HG02943 (cell line): ENCODE data around the gene KCNQ1OT1.

Experiments
- ATAC-seq: cut with Tn5 transposase; IDR thresholded peaks from one replicate; pipeline ENCODE4 v1.9.1; 2021; ENCODE audit warnings: mild to moderate bottlenecking, low read depth, moderate library complexity; ENCODE audit not compliant: unreplicated experiment

The KCNQ1OT1 gene

DNA sequence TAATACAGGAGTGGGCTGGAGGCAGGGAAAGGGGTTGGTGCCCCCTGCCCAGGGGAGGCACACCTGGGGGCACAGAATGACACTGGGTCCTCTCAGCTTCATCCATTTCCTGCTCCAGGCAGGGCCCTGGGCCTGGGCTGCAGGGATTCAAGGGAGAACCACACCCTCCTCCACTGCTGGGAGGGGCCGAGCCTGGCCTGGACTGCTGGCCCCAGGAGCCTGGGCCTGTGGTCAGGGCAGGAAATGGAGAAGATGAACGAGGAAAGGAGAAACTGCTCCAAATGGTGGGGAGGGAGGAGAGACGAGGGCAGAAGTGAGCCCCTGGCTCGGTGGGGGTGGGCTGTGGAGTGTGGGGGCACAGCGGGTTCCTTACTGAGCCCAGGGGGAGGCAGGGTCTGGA is 38.1 kb upstream of the KCNQ1OT1 start:
- ATAC-seq: no peak

DNA sequence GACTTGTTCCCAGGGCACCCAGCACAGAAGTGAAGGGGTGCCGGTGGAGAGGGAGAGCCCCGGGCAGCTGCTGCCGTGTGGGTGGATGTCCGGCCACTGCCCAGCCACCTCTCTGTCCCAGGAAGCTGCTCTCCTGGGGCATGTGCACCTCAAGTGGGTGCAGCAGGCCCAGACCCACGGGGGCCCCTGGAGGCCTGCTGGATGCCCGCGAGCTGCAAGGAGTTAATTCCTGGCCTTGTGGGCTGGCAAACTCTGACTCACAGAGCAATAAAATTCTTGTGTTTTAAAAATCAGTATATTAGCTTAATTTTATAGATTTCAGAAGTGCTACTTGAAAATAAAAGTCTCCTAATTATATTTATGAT is 37.4 kb upstream of the KCNQ1OT1 start:
- ATAC-seq: no peak

DNA sequence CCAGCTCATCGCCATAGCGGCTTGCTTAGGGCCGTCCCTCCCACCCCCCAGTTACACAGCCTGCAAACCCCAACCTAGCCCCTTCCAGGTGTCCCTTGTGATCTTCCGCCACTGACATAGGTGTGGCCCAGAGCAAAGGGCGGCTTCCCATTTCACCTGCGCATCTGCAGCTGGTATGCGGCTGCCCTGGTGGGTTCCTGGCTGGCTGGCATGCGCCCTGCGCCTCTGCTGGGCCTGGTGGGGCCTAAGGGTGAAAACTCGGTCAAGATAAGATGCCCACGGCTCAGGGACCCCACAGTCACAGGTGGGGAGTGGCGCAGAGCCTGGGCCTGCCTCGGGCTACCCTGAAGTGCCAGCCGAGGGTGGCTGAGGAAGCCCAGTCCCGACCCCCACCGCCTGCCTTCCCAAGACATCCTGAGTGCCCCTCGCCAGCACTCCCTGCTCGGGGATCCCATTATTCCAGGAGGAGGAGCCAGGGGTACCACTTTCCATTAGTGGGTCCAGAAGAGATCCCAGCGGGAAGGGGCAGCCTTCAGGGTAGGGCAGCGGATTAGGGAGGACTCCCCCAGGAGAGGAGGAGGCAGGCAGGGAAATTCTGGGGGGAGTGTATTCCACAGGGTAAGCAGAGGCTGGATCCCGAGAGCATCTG is 36.9 kb upstream of the KCNQ1OT1 start:
- ATAC-seq: no peak

DNA sequence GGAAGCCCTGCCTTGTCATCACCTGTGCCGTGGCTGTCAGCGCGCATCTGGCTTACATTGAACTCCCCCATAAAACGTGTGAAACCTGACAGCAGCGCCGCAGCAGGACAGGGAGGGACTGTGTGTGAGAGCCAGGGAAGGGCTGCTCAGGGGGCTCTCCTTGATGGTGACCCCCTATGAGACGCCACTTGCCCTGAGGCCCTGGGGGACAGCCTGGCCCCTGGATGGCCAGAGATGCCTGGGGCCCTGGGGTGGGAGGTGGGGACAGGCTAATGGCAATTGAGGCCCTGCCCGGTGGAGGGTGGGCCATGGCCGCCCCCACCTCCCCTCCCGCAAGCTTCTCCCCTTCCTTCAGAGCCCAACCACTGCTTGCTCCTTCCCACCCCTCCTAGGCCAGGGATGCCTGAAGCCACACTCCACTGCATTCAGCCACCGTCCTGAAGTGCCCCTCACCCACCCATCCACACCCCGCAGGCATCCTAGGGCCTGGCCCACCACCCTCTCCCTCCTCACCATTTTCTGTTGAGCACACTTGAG is 35.3 kb upstream of the KCNQ1OT1 start:
- no peak for ATAC-seq

DNA sequence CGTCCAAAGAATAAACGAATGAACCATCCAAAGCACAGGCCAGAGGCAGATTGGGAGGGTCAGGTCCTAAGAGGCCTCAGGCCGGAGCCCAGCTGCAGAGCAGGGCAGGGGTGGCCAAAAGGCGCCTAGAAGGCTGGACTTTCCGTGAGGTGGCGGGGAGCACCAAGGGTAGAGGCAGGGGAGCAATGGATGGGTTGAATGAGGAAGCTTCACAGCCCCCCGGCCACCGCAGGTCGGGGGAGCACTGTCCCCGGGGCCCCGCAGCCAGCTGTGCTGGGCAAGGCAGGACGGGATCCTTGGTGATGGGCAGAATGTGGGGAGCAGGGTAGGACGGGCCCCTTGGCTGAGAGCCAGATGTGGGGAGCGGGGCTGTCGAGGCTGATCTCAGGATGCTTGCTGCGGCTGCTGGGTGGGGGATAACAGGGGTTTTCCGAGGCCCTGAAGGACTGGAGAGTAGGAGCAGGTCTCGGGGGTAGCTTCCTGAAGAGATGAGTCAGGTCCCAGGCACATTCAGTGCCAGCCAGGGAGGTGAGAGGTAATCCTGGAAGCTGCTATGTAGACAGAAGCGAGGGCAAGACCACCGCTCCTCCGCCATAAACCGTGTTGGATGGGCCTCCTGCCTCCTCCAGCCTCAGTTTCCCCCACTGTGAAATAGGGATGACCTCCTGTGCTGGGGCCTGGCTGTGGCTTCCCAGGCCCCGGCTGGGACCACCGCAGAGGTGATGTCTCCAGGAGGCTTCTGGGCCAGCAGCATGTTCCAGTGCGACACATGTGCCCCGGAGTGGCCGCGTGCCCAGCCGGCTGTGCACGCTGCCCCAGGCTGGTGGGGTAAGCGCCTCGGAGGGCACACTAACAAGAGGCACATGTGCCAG is 34.6 kb upstream of the KCNQ1OT1 start:
- ATAC-seq: no peak

DNA sequence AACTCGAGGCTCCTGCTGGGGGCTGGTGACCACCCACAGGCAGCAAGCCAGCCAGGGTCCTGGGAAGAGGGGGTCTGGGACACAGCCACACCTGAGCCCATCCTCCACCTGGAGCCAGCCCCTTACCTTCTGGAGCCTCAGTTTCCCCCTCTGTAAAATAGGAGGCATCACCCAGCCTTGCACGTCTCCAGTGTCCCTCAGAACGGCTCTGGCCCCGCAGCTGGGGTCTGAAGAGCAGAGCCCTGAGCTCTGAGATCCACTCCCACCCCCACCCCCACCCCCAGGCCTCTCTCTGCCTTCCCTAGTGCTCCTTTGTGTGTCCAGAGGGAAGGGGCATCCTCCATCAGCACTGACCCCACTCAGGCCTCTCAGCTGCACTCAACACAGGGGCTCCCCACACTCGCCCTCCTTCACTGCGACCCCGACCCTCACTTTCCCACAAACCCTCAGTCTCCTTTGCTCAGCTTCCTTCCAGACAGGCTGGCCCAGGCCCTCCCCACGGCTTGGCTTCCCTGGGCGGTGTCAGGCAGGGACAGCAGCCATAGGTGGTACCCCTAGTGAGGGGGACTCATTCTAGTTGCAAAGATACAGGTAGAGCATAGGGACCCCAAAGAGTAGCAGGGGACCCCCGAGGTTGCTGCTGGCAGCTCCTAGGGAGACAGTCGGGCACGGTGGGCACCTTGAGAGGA is 33.3 kb upstream of the KCNQ1OT1 start:
- no peak for ATAC-seq

DNA sequence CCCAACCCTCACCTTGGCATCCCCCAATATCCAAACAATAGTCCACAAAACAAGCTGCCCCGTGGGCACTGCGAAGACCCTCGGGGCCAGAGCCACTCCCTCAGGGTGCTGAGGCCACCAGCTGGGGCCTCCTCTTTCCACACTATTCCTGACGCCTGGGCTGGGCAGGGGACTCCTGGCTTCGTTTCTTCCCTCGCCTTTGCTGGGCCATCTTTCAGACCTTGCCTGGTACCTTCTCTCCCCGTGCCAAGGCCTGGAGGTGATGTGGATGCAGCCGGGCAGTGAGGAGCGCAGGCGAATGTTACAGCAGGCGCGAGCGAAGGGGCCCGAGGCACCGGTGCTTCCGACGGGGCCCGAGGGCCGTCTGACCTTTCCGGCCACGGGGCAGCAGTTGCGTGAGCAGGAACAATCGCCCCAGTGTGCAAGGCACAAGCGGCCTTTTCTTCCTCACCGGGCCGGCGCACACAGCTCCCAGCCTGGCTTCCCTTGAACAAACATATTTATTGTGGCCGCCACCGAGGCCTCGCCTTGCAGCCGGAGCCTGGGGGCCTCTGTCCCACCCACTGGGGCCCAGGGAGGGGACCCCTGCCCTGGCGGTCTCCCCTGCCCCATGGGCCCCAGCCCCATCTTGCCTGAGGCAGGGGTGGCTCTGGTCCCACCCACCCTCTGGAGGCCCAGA is 32.6 kb upstream of the KCNQ1OT1 start:
- ATAC-seq: no peak

DNA sequence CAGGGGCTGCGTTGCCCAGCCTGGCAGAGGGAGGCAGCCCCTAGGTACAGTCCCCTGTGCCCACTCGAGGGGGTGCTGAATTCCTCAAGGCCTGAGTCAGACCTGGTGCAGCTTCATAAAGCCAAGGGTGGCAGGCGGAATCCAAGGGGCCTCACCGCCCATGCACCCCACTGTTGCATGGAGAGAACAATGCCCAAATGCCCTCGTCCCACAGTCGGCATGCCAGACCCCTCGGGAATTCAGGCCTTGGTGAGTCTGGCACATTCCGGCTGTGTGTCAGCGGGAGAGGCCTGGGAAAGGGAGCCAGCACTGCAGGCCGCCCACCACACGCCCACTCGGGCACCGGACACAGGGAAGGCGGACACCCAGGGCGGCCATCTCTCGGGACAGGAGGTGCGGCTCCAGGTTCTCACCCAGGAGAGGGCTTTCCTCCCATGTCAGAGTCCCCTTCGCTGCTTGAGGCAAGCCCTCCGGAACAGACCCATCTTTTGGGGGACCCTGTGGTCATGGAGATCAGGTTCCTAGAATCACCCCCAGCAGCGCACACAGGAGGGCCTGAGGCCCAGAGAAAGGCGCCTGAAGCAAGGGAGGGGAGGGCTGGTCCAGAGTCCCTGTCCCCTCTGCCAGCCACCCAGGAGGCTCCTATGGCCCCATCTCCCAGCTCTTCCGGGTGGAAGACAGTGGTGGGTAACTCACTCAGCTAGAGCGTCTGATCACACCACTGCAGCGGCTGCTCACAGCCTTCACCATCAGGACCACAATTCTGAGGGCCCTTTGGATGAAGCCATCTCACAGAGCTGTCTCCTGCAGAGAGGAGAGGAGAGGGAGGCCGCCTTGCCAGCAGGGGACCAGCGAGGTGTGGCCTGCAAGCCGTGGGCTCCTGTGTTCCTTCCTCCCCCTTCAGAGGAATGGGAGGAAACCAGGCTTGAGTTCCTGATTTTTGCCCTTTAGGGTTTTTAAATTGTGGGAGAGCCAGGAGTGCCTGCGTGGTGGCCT is 31.6 kb upstream of the KCNQ1OT1 start:
- no peak for ATAC-seq

DNA sequence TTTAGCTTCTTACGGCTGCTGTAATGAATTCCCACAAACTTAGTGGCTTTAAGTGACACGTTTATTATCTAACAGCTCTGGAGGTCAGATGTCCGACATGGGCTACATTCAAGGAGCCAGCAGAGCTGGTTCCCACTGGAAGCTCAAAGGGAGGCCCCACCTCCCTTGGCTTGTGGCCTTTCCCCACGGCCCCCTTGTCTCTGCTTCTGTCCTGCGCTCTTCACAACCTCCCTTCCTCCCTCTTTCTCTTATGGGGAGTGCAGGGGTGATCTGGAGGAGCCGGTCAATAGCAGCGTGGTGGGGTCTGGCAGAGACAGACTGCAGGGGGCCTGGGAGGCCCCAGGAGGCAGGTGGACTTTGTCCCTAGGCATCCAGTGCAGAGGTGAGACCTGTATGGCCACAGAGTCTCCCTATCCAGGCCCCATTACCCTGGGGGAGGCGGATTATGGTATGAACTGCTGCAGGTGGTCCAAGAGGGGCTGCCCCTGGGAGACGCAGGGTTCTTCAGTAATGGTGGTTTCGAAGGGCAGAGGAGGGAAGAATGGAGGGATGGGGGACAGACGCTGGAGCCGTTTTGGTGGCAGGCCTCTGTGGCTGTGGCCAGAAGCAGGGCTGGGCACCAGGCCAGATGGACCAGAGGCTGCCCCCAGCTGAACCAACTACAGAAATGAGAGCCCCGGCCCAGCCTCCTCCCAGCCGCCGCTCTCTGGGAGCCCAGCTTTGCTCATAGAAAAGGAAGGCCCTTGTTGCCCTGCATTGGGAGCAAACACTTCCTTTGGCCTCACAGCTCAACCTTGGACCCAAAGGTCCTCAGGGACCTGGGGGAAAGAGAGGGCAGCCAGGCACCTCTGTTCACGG is 30.7 kb upstream of the KCNQ1OT1 start:
- no peak for ATAC-seq

DNA sequence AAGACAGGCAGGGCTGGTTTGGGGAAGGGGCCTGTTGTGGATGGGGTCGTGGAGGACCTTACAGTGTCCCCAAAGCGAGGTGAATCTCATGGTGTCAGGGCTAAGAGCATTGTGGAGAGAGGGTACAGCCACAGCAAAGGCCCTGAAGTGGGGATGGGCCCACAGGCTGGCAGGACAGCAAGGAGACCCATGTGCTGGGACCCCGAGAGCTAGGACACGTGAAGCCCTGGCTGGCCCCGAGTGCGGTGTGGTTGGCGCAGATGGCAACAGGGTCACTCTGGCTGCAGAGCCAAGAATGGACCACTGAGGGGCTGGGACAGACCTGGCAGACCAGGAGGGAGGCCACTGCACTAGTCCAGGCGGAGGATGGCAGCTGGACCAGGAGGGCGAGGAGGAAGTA is 30.0 kb upstream of the KCNQ1OT1 start:
- ATAC-seq: no peak

DNA sequence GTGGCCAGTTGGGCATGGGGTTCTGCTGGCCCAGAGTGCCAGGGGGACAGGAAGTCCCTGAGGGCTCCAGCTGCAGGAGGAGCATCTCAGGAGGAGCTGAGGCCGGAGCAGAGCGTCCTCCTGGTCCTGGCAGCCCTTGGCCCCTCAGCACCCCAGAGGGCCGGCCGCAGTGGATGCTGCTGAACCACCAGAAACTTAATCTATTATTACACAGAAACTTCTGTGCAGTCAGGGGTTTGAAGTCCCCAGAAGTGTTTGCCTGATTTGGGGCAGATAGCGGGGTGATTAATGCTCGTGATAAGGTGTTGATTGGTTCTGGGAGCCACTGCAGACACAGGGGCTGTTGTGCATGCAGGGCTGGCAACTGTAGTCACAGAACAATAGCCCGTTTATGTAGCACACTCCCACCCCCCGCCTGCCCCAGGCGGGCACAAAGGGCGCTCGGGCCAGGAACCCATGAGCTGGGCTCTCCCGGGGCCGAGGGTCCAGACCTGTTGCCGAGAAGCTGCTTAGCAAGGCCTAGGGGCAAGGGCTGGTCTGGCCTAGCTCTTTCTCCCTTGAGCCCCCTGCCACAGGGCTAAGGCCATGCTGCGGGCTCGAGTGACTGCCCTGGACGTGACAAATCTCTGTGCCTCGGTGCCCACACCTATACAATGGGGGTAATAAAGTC is 29.0 kb upstream of the KCNQ1OT1 start:
- ATAC-seq: no peak

DNA sequence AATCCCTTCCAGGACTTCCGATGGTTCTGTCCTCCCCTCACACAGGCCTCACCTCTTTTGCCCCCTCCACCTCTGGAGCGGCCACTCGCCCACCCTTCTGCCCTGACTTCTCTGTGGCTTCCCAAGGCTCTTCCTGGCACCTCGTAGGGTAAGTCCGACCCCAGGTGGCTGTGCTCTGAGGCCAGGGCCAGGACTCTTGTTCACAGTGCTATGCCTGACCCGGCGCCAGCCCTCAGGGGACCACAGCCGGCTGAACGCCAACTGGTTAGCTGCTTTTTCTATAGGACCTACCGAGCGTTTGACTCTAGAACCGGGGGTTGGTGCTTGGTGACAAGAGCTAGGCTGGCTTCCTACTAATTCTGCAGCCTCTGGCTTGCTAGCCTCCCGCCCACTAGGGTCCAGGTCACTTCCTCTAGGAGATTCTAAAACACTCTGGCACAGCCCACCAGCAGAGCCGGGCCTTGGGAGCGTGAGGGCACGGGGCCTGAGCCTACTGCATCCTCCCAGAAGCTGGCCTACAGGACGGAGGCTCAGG is 28.4 kb upstream of the KCNQ1OT1 start:
- no peak for ATAC-seq

DNA sequence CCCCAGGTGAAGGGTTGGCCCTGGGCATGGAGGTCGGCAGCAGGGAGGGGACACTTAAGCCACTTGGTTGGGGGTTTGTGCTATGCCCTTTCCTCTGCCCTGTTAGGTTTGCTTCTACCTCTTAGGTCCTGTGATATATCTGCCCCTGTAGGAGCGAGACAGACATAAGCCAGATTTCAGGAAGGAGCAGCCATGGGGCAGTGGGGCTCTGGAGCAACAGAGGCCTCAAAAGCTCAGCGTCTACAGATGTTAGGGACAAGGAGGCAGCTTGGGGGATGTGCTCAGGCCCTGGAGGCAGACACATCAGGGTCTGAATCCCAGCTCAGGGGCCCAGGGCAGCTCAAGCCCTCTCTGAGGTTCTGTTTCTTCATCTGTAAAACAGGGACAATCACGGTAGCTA is 27.2 kb upstream of the KCNQ1OT1 start:
- ATAC-seq: no peak

DNA sequence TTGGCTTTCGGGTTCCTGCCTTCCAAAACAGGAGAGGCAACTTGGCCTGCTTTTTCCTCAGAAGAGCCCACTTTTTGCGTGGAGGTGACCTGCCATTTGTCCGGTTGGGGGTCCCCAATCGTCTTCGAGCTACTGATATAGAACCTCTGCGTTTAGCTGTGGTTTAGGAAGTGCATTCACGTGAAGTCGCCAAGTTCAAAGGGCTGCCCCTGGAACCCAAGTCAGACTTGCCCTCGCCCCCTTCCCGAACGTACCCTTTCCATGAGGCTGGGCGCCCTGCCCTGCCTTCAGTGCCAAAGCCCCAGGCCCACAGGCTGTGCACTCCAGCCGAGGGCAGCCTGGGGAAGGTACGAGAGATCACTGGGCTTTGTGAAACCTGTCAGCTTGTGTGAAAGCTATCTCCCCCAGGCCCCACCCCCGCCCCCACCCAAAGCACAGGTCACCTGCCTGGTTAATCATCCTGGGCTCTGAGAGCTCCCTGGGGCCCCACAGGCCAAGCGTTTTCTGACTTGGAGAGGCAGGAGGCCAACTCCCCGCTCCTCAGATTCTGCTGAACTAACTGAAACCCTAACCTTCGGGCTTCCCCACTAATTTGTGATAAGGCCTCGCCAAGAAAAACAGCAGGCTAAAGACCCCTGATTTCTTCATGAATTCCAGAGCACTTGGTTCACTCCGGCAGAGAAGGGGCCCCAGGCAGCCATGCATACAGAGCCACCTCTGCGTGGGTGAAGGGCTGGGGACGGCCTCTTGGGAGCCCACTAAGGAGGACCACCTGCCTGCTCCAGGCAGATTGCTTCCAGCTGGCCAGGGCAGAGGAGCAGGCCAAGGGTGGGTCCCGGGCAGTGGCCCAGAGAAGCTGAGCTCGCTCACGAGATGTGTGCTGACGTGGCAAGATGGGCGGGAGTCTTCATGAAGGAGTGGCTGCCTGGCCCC is 25.8 kb upstream of the KCNQ1OT1 start:
- ATAC-seq: no peak

DNA sequence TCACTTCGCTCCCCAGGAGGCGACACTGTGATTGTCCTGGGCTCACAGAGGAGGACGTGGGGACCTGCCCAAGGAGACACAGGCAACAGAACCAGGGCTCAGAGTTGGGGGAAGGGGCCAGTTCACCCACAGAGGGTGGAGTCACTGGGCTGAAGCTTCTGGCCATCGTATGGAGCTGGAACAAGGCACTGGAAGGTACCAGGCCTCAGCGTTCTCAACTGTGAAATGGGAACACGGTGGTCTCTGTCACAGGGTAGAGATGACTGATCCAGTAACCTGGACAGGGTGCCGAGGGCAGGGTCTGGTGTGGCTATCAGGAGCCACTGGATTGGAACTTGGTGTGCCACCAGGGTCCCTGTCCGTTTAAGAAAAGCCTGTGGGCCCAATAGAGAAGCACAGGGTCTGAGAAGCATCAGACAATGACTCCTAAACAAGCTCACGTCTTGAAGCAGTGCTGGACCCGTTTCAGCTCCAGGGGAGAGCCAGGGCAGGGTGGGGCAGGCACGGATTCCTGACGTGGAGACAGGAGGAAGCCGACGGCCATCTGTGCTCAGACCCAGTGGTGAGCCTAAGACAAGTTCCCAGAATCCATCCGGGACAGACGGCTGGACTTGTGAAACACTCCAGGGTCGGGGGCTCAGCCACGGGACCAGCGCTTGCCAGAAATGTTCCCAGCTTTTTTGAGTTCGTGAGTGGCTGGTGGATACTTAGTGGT is 25.0 kb upstream of the KCNQ1OT1 start:
- no peak for ATAC-seq

DNA sequence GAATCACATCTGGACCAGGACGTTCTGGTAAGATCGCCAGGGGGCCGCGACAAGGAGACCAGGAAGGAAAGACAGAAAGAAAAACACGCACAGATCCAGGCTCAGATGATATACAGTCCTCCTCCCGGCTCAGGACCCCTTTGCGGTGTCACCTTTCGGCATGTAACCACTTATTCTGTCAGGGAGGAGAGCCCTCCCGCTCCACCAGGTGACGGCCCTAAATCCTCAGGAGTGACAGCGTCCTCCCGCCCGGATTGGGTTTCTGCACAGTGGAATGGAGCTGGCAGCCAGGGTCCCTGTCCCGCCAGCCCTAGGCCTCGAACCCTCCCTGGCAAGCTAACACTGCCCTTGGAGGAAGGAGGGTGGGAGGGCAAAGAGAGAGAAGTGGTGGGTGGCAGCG is 24.3 kb upstream of the KCNQ1OT1 start:
- ATAC-seq: no peak
